Ramos (cell line): ENCODE data around the gene C16orf46.

Experiments used
- in situ Hi-C: fragments of 300-500 bp; cut with MboI; formaldehyde crosslinking; loops from one replicate; pipeline ENCODE4 v1.14.3; 2022; ENCODE audit warnings: low sequenced_read_pairs; ENCODE audit not compliant: unreplicated experiment

The C16orf46 gene

DNA sequence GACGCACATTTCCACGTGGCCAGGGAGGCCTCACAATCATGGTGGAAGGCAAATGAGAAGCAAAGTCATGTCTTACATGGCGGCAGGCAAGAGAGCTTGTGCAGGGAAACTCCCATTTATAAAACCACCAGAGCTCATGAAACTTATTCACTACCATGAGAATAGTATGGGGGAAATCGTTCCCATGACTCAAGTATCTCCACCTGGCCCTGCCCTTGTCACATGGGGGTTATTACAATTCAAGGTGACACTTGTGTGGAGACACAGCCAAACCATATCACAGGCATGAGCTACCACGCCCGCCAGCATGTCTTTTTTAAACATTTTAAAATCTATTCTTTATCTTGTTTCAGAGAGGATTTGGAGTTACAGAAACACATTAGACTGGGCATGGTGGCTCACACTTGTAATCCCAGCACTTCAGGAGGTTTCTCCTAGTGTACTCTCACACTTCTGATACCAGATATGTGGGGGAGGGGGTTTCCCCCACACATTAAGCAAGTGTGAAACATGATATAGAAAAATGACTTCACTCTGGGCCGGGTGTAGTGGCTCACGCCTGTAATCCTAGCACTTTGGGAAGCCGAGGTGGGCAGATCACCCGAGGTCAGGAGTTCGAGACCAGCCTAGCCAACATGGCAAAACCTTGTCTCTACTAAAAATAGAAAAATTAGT, 47.0 kb downstream of the C16orf46 start:
- in situ Hi-C loops = loop anchor here (25.0 kb wide), 1 partner anchor 707 kb away; no protein-coding TSS in a partner anchor

DNA sequence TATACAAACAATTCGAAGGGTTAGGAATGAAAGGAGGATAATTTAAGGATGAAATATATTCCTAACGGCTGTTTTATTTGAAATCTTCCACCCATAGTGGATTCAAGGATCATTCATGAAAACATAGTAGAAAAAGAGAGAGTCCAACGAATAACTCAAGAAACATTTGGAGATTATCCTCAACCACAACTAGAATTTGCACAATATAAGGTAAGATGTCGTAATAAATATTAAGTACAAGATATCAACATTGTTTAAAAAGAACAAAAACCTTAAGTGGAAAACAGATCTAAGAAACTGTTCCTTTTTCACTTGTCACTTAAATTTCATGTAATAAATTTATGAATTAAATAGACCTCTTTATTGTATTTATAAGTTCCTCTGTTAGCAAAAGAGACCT, 50.6 kb downstream of the C16orf46 start:
- in situ Hi-C loops = loop anchor here (25.0 kb wide), 1 partner anchor 711 kb away; no protein-coding TSS in a partner anchor

DNA sequence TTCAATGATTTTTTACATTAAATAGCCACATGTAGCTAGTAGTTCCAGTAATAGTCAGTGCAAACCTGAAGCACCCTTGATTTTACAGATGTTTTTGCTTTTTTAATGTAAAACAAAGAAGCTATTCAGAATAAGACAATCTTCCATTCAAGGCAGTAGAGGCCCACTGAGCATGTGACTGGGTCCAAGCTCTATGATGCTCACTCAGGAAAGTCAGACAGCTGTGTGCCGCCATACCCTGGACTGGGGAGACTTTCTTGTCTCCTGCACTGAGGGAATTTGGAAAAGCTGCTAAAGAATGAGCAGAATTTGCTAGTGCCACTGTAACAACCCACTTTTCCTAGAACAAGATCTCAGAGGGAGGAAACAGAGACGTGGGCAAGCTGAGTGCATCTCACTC, 58.5 kb downstream of the C16orf46 start:
- in situ Hi-C loops = no loop called here

DNA sequence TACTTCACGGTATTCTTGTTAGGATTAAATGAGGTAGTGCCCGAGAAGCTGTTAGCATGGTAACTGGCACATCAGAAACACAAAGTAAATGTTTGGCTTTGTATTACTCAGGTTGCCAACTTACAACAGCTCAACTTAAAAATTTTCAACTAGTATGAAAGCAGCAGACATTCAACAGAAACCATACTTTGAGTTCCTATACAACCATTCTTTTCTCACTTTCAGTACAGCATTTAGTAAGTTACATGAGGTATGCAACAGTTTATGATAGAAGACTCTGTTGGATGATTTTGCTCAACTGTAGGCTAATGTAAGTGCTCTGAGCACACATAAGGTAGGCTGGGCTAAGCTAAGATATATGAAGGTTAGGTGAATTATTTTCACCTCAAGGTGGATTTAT, 62.4 kb downstream of the C16orf46 start:
- in situ Hi-C loops = no loop called here

DNA sequence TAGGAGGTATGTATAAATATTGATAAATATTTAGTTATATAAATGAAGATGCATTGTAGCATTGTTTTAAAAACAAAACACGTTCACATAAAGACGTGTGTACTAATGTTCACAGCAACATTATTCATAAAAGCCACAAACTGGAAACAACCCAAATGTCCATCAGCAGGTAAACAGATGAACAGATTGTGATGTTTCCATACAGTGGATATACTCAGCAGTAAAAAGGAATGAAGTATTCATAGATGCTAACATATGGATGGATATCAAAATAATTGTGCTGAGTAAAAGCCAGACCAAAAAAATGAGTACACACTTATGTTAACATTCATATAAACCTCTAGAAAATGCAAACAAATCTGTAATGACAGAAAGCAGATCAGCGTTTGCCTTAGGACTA, 64.1 kb downstream of the C16orf46 start:
- in situ Hi-C loops = no loop called here
